HG02642 (cell line): ENCODE data around the gene SLC26A1.

Experiments
- ATAC-seq: cut with Tn5 transposase; IDR thresholded peaks from one replicate; pipeline ENCODE4 v1.9.1; 2021; ENCODE audit warnings: mild to moderate bottlenecking; ENCODE audit not compliant: unreplicated experiment, poor library complexity

The SLC26A1 gene

GRCh38 chr4:993111-994029 lies at the start of gene SLC26A1:
Gene SLC26A1, minus strand, starts transcription at chr4:993404. Its CDS starts 1,701 bp downstream, at chr4:991703.
- ATAC-seq, result no peak

- ATAC-seq, result no peak
Measured at GRCh38 chr4:1042352-1043055, 49.3 kb upstream of the SLC26A1 start.

GRCh38 chr4:1041936-1042330 lies 48.7 kb upstream of the SLC26A1 start:
- no peak for ATAC-seq

GRCh38 chr4:1041147-1041935 lies 48.1 kb upstream of the SLC26A1 start:
- ATAC-seq, result no peak

GRCh38 chr4:1040344-1041146 lies 47.3 kb upstream of the SLC26A1 start:
- ATAC-seq, result no peak

- no peak for ATAC-seq
Measured at GRCh38 chr4:1039493-1040343, 46.5 kb upstream of the SLC26A1 start.

GRCh38 chr4:1038948-1039492 lies 45.8 kb upstream of the SLC26A1 start:
- no peak for ATAC-seq

- ATAC-seq, result no peak
Measured at GRCh38 chr4:1036976-1037810, 44.0 kb upstream of the SLC26A1 start.

- ATAC-seq, result no peak
Measured at GRCh38 chr4:1036095-1036494, 42.9 kb upstream of the SLC26A1 start.

GRCh38 chr4:1035510-1035909 lies 42.3 kb upstream of the SLC26A1 start:
- ATAC-seq, result no peak

GRCh38 chr4:1033840-1034551 lies 40.8 kb upstream of the SLC26A1 start:
- no peak for ATAC-seq

GRCh38 chr4:1032861-1033260 lies 39.7 kb upstream of the SLC26A1 start:
- no peak for ATAC-seq

- ATAC-seq, result no peak
Measured at GRCh38 chr4:1031956-1032795, 39.0 kb upstream of the SLC26A1 start.

- no peak for ATAC-seq
Measured at GRCh38 chr4:1031346-1031745, 38.1 kb upstream of the SLC26A1 start.

GRCh38 chr4:1030559-1030958 lies 37.4 kb upstream of the SLC26A1 start:
- no peak for ATAC-seq

- no peak for ATAC-seq
Measured at GRCh38 chr4:1030031-1030430, 36.8 kb upstream of the SLC26A1 start.
